Vagina (tissue), 2 donors: Measurements from ENCODE around the gene CBX7.

Source experiments
- POLR2A ChIP-seq, 2 donors: fragments of 450-650 bp; IDR thresholded peaks; one replicate each; pipeline ENCODE4 v1.6.1; 2017; ENCODE audit warnings: antibody characterized with exemption in 2 of 2, mild to moderate bottlenecking in 2 of 2, moderate library complexity in 2 of 2
- POLR2AphosphoS5 ChIP-seq, 2 donors: sonication (generic); formaldehyde crosslinking; IDR thresholded peaks; one replicate each; pipeline ENCODE4 v1.9.0; 2017; ENCODE audit warnings: antibody characterized with exemption in 2 of 2, mild to moderate bottlenecking in 2 of 2, low read depth in 1 of 2; ENCODE audit not compliant: insufficient read depth in 1 of 2
- TF ChIP-seq, protein P1 (sequence below), 3 experiments: fragments of 450-650 bp in 2 of 3; fragments of 200-600 bp in 1 of 3; sonication (generic) in 1 of 3; IDR thresholded peaks; one replicate each; pipeline ENCODE4 v1.5.1; 2017 to 2019; ENCODE audit warnings: antibody characterized with exemption in 3 of 3, mild to moderate bottlenecking in 2 of 3, moderate library complexity in 2 of 3

DNA sequence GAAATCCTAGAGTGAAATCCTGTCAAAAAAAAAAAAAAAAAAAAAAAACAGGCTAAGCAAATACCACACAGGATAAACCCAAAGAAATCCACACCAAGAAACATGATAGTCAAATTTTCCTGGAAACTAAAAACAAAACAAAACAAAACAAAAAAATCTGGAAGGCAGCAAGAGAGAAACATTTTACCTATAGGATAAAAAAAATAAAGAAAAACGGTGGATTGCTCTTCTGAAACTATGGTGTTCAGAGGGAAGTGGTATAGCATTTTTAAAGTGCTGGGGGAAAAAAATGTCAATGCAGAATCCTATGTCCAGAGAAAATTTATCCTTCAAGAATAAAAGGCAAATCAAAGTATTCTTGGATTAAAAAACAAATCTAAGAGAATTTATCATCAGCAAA lies 41.6 kb upstream of the CBX7 start:
- TF ChIP-seq POLR2A (IDR thresholded peaks at IDR 0.05) (no peak), POLR2AphosphoS5 (IDR thresholded peaks at IDR 0.05; ENCODE audit: insufficient read depth in 1 of 2, low read depth in 1 of 2) (no peak)
- TF ChIP-seq, protein P1, sequence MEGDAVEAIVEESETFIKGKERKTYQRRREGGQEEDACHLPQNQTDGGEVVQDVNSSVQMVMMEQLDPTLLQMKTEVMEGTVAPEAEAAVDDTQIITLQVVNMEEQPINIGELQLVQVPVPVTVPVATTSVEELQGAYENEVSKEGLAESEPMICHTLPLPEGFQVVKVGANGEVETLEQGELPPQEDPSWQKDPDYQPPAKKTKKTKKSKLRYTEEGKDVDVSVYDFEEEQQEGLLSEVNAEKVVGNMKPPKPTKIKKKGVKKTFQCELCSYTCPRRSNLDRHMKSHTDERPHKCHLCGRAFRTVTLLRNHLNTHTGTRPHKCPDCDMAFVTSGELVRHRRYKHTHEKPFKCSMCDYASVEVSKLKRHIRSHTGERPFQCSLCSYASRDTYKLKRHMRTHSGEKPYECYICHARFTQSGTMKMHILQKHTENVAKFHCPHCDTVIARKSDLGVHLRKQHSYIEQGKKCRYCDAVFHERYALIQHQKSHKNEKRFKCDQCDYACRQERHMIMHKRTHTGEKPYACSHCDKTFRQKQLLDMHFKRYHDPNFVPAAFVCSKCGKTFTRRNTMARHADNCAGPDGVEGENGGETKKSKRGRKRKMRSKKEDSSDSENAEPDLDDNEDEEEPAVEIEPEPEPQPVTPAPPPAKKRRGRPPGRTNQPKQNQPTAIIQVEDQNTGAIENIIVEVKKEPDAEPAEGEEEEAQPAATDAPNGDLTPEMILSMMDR (IDR thresholded peaks at IDR 0.05): no peak
